SW480 (cell line): Measurements from ENCODE around the gene SYNE1.
"Not testable (repeated sequence)": the region's sequence is repeated elsewhere in the genome, so short reads cannot be mapped to it uniquely, and the experiment has no call there.

Experiments used
- DNase-seq: peaks from one replicate; pipeline ENCODE4 v3.0.0-alpha.2; 2016; ENCODE audit warnings: low spot score

The SYNE1 gene

DNA sequence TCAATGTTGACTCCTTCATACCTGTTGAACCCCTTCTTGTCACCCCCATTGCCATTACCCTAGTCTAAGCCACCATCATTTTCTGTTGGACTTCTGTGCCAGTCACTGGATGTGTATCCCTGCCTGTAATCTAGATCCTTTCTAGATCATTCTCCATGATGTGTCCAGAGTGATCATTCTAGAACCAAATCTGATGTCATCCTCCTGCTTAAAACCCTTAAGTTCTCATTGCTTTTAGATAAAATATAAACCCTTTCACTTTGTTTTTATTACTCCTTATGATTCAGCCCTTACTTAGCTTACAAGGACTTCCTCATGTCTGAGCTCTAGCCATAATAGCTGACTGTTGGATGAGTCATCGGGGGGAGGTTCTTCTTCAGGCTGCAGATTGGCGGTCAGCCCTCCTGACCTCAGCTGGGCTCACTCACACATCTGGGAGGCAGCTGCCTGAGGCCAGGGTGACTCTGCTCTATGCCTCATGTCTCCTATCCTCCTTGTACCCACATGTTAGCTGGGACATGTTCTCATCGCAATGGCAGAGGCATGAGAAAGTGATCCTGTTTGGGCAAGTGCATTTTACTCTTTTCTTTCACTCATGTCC lies 542.1 kb downstream of the SYNE1 start:
- peak; percentile 79 for DNase-seq

DNA sequence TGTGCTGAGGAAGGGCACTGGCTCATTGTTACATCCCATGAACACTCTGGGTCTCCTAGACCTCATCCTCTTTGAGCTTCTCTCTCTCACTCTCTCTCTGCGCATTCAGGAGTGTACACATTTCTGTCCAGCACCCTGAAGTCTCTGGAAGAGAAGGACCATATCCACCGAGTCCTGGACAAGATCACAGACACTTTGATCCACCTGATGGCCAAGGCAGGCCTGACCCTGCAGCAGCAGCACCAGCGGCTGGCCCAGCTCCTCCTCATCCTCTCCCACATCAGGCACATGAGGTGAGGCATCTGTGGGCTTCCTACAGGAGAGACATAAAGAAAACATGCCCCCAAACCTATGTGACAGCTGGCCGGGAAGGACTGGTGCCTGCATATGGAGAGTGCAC lies 542.9 kb downstream of the SYNE1 start:
- DNase-seq = no peak

DNA sequence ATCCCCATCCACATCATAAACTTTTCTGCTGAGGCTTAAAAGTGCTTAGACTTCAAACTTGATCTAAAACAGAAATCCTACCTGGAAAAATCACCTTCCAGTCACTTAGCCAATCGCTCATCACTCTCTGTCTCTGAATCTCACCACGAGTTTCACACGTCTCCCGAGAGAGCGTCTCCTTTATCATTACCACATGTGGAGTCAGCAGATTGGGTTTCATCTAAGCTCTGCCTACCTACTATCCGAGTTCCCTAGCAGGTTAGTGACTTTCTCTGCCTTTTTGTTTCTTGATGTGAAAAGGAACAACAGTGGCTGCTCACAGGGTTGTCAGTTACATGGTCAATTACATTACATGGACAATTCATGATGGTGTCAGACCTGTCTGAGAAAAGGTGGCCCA lies 543.5 kb downstream of the SYNE1 start:
- DNase-seq = no peak

DNA sequence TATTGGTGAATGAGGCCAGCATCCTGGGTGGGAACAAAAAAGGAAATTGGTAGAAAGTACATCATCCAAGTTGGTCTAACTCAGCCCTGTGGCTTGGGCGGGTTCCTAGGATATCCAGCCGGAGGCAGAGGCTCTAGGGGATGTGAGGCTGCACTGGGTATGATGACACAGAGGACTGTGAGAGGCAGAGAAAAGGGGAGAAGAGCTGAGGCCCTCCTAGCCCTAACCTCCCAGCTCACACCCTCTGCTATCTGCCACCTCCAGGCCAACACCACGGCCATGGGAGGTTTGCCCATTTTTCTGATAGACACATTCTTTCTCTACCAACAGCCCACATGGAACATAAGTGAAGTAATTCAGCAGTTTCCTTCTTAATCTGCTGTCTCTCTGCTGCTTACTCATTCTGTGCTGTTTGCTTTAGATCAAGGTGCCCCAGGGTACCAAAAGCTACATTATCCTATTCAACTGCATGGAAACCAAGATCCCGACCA lies 545.3 kb downstream of the SYNE1 start:
- no peak for DNase-seq

DNA sequence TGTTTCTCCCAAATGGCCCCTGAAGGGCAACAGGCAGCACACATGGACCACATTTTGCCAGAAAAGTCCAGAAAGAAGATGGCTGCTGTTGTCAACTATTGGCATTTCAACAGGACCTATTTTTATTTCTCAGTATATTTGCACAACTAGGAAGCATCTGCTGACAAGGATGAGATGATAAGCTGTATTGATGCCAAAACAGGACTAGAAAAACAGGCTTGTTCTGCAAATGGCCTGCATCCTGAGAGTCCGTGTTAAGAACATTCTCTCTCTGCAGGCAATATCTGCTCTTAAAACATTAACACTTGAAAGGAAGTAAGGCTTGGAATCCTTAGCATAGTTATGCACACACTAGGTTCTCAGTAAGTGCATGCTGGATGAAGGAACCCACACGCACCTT lies 546.0 kb downstream of the SYNE1 start:
- no peak for DNase-seq

DNA sequence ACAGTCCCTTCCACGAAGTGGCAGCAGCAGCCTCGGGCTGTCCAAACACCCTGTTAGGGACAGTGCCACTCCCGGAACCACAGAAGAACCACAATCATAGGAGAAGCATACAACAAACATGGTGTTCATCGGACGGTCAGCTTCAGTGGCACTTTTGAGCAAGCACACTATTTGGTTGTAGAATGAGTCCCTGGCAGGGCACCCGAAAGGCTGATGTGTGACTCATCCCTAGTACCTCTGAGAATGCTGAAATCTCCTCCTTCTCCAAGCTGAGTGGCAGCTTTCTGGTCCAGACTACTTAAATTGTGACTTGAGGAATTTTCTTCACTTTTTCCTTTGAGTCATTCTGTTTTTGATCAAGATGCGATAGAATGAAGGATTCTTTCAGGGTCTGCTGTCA lies 547.2 kb downstream of the SYNE1 start:
- peak; percentile 8 for DNase-seq

DNA sequence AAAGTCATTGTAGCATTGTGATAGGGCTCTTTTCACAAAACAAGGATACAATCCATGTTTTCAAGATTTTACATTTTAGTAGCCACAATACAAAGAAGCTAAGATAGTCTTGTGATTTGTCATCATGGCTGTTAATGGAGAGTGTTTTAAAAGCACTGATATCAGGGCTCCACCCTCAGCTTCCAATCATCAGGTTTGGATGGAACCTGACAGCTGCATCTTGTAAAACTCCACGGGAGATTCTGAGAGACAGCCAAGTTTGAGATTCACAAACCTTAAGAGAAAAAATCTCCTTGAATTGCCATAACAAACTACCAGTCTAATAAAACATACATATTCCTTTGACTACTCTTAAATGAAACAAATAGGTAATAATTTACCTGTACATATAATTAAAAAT lies 549.5 kb downstream of the SYNE1 start:
- DNase-seq = no peak

DNA sequence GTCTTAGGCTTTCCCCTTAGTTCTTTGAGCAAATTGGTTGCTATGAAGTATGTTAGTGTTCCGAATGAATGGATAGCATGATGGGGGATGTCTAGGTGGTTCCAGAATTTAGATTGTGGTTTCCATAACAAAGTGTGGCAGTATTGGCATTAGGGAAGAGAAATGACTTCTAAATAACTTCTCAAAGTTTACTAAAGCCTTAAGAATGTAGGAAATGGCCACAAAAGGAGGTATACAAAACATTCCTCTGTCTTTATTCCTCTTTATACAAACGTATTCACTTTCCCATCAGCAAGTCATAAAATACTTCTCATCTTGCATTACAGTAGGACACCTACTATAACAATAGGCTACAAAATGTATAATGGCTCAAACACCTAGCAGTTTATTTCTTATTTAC lies 550.1 kb downstream of the SYNE1 start:
- peak; percentile 54 for DNase-seq

DNA sequence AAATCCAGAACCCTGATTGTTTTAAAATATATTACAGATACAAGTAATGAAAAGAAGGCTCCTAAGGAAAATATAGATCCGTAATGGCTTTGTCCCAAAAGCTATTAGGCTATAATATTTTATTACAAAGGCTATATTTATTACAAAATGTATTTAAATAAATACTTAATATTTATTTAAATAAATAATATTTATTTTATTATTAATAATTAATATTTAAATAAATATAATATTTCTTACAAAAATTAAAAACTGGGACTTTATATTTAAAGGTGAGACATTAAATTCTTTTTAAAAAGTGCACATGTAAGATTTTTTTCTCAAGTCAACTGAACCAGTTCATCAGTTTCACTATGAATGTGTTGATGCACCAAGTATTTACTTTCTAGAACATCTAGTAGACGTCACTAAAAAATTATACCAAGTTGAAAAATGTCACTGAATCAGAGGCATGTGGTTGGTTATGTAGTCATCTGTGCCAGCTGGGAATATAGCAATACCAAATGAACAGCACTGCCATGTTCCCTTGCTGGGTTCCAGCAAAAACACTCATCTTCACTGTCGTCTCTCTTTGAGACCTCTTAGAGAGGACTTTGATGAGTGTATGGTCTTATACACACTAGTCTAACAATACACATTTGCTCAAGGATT lies 550.8 kb downstream of the SYNE1 start:
- no peak for DNase-seq

DNA sequence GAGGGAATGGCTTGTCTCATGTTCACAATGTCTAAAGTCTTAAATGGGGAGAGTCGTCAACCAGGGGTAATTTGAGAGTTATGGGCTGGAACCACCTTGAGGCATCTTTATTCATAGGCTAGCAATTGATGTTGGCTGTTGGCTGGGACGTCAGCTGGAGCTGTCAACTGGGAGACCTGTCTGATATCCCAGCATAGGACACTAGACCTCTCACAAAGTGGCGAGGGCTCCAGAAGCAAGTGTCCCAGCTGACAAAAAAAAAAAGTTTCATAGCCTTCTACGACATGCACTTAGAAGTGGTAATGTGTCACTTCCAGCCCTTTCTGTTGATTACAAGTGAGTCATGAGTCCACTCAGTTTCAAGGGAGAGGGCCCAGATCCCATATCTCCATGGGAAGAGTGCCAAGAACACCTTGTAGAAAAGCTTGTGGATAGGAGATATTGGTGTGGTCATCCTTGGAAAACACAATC lies 551.7 kb downstream of the SYNE1 start:
- DNase-seq = peak; percentile 54

DNA sequence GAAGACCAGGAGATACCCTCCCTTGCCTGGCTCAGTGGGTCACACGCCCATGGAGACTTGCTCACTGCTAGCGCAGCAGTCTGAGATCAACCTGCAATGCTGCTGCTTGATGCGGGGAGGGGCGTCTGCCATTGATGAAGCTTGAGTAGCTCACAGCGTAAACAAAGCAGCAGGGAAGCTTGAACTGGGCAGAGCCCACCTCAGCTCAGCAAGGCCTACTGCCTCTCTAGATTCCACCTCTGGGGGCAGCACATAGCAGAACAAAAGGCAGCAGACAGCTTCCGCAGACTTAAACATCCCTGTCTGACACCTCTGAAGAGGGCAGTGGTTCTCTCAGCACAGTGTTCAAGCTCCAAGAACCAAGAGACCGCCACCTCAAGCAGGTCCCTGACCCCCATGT lies 558.4 kb downstream of the SYNE1 start:
- DNase-seq = no peak

DNA sequence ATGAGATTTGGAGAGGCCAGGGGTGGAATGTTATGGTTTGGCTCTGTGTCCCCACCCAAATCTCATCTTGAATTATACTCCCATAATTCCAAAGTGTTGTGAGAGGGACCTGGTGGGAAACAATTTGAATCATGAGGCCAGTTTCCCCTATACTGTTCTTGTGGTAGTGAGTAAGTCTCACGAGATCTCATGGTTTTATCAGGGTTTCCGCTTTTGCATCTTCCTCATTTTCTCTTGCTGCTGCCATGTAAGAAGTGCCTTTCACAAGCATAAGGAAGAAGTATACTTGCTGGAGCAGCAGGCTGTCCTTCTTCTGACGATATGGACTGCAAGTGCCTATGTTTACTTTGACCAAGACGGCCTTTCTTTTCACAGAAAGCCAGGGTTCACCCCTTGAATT lies 559.2 kb downstream of the SYNE1 start:
- no peak for DNase-seq

DNA sequence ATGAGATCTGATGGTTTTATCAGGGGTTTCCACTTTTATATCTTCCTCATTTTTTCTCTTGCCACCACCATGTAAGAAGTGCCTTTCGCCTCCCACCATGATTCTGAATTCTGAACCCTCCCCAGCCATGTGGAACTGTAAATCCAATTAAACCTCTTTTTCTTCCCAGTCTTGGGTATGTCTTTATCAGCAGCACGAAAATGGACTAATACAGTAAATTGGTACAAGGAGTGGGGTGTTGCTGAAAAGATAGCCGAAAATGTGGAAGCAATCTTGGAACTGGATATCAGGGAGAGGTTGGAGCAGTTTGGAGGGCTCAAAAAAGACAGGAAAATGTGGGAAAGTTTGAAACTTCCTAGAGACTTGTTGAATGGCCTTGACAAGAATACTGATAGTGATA lies 560.9 kb downstream of the SYNE1 start:
- not testable (repeated sequence) for DNase-seq

DNA sequence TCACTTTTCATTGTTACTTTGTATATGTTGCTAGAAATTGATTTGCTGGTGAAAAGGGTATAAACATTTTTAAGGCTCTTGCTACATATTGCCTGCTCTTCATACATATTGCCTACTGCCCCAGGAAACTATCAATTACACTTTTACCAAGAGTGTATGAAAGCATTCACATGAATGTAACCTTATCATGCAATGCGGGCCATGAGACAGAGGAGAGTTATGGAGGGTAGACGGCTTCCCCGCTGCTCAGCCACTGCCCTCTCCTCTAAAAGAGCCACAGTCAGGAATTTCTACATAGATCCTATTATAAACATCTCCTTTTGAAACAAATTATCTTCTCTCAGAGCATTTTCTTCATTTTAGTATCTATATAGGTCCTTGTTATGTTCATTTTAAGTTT lies 565.3 kb downstream of the SYNE1 start:
- no peak for DNase-seq
